NT2/D1 (cell line): ENCODE measurements around the gene HSPG2.

ENCODE experiments used
- SUZ12 ChIP-seq: IDR thresholded peaks from 2 replicates; pipeline ENCODE4 v1.6.1; 2011; ENCODE audit not compliant: insufficient read length, insufficient read depth; ENCODE audit errors: extremely low read depth
- YY1 ChIP-seq: IDR thresholded peaks from 2 replicates; pipeline ENCODE4 v1.6.1; 2011; ENCODE audit not compliant: insufficient read length, insufficient read depth
- ZNF274 ChIP-seq: IDR thresholded peaks from 2 replicates; pipeline ENCODE4 v1.6.1; 2011; ENCODE audit warnings: mild to moderate bottlenecking, low read depth, low read length

DNA sequence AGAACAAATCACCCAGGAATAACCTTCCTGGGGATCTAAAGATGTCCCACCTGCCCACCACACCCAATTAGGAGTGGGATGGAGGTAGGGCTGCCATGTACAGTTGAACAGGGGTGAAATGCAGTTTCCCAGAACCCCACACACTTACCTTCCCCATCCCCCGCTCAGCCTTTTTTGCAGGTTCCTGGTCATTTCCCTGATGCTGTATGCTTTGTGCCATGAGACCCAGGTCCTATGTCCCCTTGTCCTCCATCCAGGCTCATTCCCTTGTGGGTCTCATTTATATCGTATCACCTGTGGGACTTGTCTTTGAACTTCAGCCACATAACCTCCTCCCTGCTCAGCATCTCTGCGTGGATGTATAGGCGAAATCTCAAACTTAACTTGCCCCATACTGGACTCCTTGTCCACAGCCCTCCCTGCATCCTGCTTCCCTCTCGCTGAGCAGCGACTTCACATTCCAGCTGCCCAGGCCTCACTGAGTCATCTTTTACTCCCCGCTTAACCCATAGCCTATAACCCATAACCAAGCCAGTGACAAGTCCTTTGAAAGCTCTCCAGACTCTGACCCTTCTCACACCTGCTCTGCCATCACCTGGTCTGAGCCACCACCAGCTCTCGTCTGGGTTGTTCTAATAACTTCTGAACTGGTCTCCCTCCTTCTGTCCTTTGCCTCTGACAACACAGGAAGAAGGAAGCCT is 120.4 kb downstream of the HSPG2 start:
- TF ChIP-seq ZNF274 (no peak), SUZ12 (no peak), YY1 (no peak)
